Astrocyte of the cerebellum (primary cell): ENCODE measurements around the gene MRPL23.

Experiments
- DNase-seq: peaks from one replicate; pipeline ENCODE4 v3.0.0-alpha.2; 2011; ENCODE audit warnings: low read depth
- H3K4me3 ChIP-seq: 2 replicates; pipeline ENCODE4 v1.5.1; 2011; ENCODE audit warnings: mild to moderate bottlenecking, low read depth, low read length, moderate library complexity
- in situ Hi-C: cut with HindIII; loops from 2 replicates; pipeline ENCODE4 v1.10.0; 2017; ENCODE audit warnings: low sequenced_read_pairs
- TF ChIP-seq, protein P1 (sequence below): IDR thresholded peaks from 2 replicates; pipeline ENCODE4 v1.5.1; 2012; ENCODE audit warnings: low read length, low read depth, moderate library complexity, mild to moderate bottlenecking; ENCODE audit errors: missing control alignments

The MRPL23 gene

DNA sequence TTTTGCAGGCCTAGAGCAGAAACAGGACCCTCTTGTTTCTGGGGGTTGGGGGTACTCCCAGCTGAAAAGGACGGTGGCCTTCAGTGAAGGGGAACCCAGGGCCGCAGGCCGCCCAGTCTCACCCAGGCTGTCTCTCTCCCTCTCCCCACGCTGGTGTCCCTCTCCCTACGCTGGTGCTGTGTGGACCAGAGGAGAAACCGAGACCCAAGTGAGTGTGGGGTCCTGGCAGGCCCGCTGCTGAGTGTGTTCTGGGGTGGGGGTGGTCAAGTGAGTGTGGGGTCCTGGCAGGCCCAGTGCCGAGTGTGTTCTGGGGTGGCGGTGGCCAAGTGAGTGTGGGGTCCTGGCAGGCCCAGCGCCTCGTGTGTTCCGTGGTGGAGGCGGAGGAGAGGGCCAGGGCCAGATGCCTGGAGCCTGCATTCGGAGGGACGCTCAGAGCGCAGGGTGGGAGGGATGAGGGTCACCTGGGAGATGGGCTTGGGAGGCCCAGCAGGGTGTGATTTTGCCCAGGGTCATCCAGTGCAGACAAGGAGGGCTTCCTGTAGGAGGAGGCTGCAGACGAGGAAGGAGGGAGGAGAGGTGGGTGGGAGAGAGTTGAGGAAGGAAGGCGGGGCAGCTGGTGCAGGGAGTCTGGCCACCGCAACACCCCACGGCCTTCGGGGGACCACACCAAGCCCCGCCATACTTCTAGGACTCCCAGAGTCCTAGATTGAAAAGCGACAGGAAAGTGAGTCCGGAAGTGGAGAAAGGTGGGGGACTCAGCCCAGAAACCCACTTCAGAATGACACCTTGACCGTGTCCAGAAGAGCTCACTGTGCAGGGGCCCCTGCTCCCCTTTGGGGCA lies 17.3 kb upstream of the MRPL23 start:
- no peak for DNase-seq
- H3K4me3 ChIP-seq = no peak overlapping the region
- TF ChIP-seq, protein P1, sequence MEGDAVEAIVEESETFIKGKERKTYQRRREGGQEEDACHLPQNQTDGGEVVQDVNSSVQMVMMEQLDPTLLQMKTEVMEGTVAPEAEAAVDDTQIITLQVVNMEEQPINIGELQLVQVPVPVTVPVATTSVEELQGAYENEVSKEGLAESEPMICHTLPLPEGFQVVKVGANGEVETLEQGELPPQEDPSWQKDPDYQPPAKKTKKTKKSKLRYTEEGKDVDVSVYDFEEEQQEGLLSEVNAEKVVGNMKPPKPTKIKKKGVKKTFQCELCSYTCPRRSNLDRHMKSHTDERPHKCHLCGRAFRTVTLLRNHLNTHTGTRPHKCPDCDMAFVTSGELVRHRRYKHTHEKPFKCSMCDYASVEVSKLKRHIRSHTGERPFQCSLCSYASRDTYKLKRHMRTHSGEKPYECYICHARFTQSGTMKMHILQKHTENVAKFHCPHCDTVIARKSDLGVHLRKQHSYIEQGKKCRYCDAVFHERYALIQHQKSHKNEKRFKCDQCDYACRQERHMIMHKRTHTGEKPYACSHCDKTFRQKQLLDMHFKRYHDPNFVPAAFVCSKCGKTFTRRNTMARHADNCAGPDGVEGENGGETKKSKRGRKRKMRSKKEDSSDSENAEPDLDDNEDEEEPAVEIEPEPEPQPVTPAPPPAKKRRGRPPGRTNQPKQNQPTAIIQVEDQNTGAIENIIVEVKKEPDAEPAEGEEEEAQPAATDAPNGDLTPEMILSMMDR = no peak
- in situ Hi-C loops = no loop called here

DNA sequence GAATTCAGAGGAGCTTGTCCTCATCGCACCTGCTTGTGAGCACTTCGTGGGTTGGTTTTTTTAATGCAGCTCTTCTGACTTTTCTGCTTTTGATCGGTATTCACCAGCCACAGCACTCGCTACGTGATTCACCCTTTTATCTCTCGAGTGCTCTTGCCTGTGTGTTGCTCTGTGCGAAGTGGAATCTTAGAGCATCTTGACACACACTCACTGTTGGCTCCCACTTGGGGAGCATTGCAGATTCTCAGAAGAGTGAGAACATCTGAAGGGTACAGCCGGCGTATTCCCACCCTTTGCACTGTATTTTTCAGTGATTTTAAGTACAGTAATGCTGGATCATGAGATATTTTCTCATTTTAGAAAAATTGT lies 16.7 kb upstream of the MRPL23 start:
- in situ Hi-C loops = no loop called here
- no peak for DNase-seq
- no peak overlapping the region for H3K4me3 ChIP-seq
- TF ChIP-seq, protein P1 = no peak

DNA sequence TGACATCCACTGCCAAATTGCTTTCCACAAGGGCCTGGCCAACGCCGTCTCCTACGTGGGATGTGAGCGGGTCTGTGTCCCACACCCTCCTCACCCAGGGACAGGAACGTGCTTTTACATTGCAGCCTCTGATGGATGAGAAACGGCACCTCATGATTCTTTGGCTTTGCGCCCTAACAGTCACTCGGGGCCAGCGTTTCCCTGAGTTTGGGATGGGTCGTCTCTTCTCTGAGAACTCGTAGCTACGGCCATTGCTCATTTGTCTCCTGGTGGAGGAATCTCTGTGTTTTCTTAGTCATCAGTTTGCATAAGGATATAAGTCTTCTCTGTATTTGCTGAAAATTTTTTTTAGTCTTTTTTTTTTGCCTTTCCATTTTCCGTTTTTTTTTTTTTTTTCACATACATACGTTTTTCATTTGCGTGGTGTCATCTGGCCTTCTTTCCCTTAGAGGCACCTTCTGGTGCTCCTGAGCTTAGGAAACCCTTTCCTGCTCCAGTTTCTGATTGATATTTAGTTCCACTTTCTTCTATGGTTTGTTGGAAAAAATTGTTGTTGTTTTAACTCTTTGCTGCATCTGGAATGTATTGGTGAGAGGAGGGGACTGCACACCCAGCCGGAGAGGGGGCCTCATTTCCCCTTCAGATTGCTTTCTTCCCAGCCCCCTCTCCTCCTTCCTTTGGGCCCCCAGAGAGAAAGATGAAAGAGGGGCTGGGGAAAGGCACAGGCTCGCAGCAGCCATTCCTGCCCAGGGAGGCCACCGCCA lies 15.6 kb upstream of the MRPL23 start:
- H3K4me3 ChIP-seq = no peak overlapping the region
- no peak for DNase-seq

DNA sequence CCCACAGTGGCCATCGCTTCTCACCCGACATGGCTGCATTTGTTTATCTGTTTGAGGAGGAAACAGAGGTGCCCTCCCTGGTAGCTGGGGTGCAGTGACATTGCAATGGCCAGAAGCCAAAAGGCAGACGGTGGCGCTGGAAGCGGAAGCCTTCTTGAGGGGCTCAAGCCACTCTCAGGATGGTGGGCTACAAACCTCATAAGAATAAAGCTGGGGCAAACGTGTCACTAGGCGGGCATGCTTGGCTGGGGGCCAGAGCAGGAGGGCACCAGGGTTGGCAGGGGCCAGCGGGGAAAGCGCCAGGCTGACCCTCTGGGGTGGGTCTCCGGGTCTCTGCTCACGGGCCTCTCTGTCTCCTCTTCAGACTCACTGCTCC lies 15.0 kb upstream of the MRPL23 start:
- H3K4me3 ChIP-seq = no peak overlapping the region
- in situ Hi-C loops = no loop called here
- TF ChIP-seq, protein P1 = no peak
- no peak for DNase-seq

More for the DNA sequence above, 15.6 kb upstream of the MRPL23 start:
- TF ChIP-seq, protein P1 = no peak
- in situ Hi-C loops = no loop called here

DNA sequence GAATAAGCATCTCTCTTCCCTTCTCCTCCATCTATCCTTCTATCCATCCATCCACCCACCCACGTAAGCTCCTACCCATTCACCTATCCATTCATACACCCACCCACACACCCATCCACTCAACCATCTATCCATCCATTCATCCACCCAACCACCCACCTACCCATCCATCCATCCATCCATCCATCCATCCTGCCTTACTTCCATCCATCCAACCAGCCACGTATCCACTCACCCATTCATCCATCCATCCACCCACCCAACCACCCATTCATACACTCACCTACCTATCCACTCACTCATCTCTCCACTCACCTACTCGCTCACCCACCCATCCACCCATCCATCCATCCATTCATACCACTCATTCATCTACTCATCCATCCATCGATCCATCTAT lies 14.5 kb upstream of the MRPL23 start:
- no peak for DNase-seq
- TF ChIP-seq, protein P1 = no peak
- no peak overlapping the region for H3K4me3 ChIP-seq
- in situ Hi-C loops = no loop called here

DNA sequence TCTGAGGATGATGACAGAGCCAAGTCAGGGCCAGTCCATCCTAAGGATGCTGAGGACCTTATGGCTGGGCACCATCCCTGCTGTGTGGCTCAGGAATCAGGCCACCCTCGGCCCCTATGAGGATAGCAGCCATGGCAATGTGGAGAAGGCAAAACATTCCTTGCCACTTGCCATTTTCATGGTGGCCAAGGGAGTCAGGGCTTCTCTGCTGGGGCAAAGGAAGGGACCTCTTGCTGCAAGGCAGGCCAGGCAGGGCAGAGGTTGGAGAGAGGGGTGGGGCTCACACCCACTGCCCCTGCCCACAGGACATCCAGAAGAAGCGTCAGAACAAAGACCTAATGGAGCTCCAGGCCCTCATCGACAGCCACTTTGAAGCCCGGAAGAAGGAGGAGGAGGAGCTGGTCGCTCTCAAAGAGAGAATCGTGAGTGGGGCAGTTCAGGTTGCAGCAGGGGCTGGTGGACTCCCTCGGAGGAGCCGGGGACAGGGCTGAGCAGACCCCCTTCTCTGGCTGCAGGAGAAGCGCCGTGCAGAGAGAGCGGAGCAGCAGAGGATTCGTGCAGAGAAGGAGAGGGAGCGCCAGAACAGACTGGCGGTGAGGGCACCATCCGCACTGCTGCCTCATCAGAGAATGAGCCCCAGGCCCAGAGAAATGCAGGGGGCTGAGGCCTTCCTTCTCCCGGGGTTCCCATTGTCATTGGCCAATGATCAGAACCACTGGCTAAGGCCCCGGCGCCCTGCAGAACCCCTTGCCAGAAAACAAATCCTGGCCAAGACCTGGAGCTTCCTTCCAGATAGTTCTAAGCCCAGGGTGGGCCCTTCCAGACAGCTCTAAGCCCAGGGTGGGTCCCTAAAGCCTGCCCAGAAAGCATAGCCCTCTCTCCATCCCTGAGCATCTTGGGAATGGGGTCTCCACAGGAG lies 13.5 kb upstream of the MRPL23 start:
- DNase-seq = no peak
- in situ Hi-C loops = no loop called here
- TF ChIP-seq, protein P1 = no peak
- no peak overlapping the region for H3K4me3 ChIP-seq
